Inferior parietal cortex (tissue), 1 donor: ENCODE data around the gene MEGF6.
A peak's percentile ranks its signal among the peaks of the same experiment; 100 is the strongest.

ENCODE experiments used
- DNase-seq: peaks from one replicate; pipeline ENCODE4 v3.0.0-alpha.2; 2016; ENCODE audit errors: extremely low spot score

The MEGF6 gene

GRCh38 chr1:3485016-3485415 lies 126.3 kb downstream of the MEGF6 start:
- no peak for DNase-seq

- peak; percentile 30 for DNase-seq
Observed at GRCh38 chr1:3483801-3484444, 127.4 kb downstream of the MEGF6 start.

GRCh38 chr1:3483380-3483779 lies 127.9 kb downstream of the MEGF6 start:
- DNase-seq = no peak

- no peak for DNase-seq
Observed at GRCh38 chr1:3482378-3482849, 128.9 kb downstream of the MEGF6 start.

GRCh38 chr1:3481836-3482375 lies 129.4 kb downstream of the MEGF6 start:
- DNase-seq = no peak

- DNase-seq = no peak
Observed at GRCh38 chr1:3481046-3481445, 130.3 kb downstream of the MEGF6 start.

- DNase-seq = no peak
Observed at GRCh38 chr1:3480369-3480719, 131.0 kb downstream of the MEGF6 start.

GRCh38 chr1:3479511-3480368 lies 131.6 kb downstream of the MEGF6 start:
- DNase-seq = no peak

GRCh38 chr1:3478187-3478586 lies 133.1 kb downstream of the MEGF6 start:
- no peak for DNase-seq

GRCh38 chr1:3477241-3477995 lies 133.9 kb downstream of the MEGF6 start:
- DNase-seq = no peak

GRCh38 chr1:3476666-3477065 lies 134.6 kb downstream of the MEGF6 start:
- no peak for DNase-seq

GRCh38 chr1:3475839-3476573 lies 135.3 kb downstream of the MEGF6 start:
- no peak for DNase-seq

GRCh38 chr1:3474421-3474820 lies 136.9 kb downstream of the MEGF6 start:
- DNase-seq = no peak

GRCh38 chr1:3474016-3474415 lies 137.3 kb downstream of the MEGF6 start:
- DNase-seq = no peak

GRCh38 chr1:3473381-3473844 lies 137.9 kb downstream of the MEGF6 start:
- no peak for DNase-seq

- no peak for DNase-seq
Observed at GRCh38 chr1:3472906-3473305, 138.4 kb downstream of the MEGF6 start.

GRCh38 chr1:3472088-3472850 lies 139.0 kb downstream of the MEGF6 start:
- no peak for DNase-seq

- no peak for DNase-seq
Observed at GRCh38 chr1:3471356-3472087, 139.8 kb downstream of the MEGF6 start.

- DNase-seq = no peak
Observed at GRCh38 chr1:3470650-3471355, 140.5 kb downstream of the MEGF6 start.
